ENCODE measurements around the gene ODAD3. TPM values are rescaled to one million over a fixed set of nuclear protein-coding genes. Genes with fewer than 3 reads are reported as not detected.

ODAD3 gene
- total and polyA plus RNA-seq, 2 of the 13 experiments (the other 11 are each of a cell fraction or from before 2014, with no cell fraction given), result 0.04 to 0.08 TPM

DNA sequence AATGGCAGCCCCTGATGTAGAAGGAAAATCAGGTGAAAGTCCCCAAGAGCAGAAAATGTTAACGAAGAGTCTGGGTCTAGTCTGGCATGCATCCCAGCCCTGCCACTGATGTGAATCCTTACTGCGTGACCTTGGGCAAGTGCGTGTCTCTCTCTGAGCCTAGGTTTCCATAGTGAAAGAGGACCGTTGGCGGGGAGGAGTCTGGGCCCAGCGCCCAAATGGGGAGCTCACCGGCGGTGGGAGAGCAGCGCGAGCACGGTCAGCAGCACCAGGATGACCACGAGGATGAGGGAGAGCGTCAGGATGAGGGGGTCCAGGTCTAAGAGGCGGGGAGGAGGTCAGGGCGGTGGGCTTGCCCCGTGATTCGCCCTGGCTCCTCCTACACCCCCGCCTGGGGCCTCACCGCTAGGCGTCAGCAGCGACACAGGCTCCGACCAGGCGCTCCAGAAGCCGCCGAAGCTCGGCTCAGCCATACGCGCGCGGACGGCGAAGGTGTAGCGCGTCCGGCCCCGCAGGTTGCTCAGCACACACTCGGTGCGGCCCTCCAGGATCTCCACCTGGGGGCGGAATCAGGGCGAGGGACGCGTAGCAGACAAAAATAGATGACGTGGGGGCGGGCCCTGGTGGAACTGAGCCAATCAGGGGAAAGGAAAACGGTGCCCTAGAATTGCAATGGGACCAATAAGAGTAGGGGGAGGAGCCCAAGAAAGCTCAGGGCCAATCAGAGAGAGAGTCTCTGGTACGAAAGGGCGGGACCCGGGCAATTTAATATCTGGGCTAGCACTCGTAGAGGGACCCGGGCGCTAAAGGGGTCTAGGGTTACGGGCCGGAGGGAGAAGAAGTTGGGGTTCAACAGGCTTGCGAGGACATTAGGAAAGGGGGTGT lies 54.0 kb downstream of the ODAD3 start (continued):
- TF ChIP-seq ZNF772 (CRISPR knock-in tag; IDR thresholded peaks at IDR 0.05), result 0 out of 2 replicates have a peak, but pooled peaks have one; percentile 38
- TF ChIP-seq ZMYM4 (CRISPR knock-in tag; IDR thresholded peaks at IDR 0.05), result peak; percentile 86
- TF ChIP-seq HNRNPUL1 (IDR thresholded peaks at IDR 0.05; ENCODE audit: low read depth, low read length), result no peak
- TF ChIP-seq ZNF883 (CRISPR knock-in tag; IDR thresholded peaks at IDR 0.05; ENCODE audit: not compliant biosample characterization), result peak; percentile 83
- TF ChIP-seq ZNF224 (CRISPR knock-in tag; IDR thresholded peaks at IDR 0.05), result 0 out of 2 replicates have a peak, but pooled peaks have one; percentile 68
- TF ChIP-seq DNMT1 (CRISPR knock-in tag; IDR thresholded peaks at IDR 0.05), result peak; percentile 69; the same call in 1 of the 2 replicates
- peak; percentile 64 for TF ChIP-seq ELF3 (CRISPR knock-in tag; IDR thresholded peaks at IDR 0.05)
- peak; percentile 37 for TF ChIP-seq FOXO1 (CRISPR knock-in tag; IDR thresholded peaks at IDR 0.05)
- TF ChIP-seq NFYB (CRISPR knock-in tag; IDR thresholded peaks at IDR 0.05), result peak; percentile 93
- TF ChIP-seq, protein P1, sequence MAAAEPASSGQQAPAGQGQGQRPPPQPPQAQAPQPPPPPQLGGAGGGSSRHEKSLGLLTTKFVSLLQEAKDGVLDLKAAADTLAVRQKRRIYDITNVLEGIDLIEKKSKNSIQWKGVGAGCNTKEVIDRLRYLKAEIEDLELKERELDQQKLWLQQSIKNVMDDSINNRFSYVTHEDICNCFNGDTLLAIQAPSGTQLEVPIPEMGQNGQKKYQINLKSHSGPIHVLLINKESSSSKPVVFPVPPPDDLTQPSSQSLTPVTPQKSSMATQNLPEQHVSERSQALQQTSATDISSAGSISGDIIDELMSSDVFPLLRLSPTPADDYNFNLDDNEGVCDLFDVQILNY (CRISPR knock-in tag; conservative IDR thresholded peaks at IDR 0.05), result peak; percentile 83; the same call in 1 of the 2 replicates
- TF ChIP-seq ELF1 (CRISPR knock-in tag; IDR thresholded peaks at IDR 0.05), result peak; percentile 45; the same call in 1 of the 2 replicates
- TF ChIP-seq, protein P2, sequence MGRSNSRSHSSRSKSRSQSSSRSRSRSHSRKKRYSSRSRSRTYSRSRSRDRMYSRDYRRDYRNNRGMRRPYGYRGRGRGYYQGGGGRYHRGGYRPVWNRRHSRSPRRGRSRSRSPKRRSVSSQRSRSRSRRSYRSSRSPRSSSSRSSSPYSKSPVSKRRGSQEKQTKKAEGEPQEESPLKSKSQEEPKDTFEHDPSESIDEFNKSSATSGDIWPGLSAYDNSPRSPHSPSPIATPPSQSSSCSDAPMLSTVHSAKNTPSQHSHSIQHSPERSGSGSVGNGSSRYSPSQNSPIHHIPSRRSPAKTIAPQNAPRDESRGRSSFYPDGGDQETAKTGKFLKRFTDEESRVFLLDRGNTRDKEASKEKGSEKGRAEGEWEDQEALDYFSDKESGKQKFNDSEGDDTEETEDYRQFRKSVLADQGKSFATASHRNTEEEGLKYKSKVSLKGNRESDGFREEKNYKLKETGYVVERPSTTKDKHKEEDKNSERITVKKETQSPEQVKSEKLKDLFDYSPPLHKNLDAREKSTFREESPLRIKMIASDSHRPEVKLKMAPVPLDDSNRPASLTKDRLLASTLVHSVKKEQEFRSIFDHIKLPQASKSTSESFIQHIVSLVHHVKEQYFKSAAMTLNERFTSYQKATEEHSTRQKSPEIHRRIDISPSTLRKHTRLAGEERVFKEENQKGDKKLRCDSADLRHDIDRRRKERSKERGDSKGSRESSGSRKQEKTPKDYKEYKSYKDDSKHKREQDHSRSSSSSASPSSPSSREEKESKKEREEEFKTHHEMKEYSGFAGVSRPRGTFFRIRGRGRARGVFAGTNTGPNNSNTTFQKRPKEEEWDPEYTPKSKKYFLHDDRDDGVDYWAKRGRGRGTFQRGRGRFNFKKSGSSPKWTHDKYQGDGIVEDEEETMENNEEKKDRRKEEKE (IDR thresholded peaks at IDR 0.05), result no peak
- 0 out of 2 replicates have a peak, but pooled peaks have one; percentile 23 for TF ChIP-seq ZNF292 (CRISPR knock-in tag; IDR thresholded peaks at IDR 0.05; ENCODE audit: borderline replicate concordance, low read depth)
- no peak for TF ChIP-seq ZZZ3 (CRISPR knock-in tag; IDR thresholded peaks at IDR 0.05; ENCODE audit: borderline replicate concordance)
- peak; percentile 74; the same call in 1 of the 2 replicates for TF ChIP-seq KLF11 (CRISPR knock-in tag; IDR thresholded peaks at IDR 0.05)
- TF ChIP-seq, protein P3, sequence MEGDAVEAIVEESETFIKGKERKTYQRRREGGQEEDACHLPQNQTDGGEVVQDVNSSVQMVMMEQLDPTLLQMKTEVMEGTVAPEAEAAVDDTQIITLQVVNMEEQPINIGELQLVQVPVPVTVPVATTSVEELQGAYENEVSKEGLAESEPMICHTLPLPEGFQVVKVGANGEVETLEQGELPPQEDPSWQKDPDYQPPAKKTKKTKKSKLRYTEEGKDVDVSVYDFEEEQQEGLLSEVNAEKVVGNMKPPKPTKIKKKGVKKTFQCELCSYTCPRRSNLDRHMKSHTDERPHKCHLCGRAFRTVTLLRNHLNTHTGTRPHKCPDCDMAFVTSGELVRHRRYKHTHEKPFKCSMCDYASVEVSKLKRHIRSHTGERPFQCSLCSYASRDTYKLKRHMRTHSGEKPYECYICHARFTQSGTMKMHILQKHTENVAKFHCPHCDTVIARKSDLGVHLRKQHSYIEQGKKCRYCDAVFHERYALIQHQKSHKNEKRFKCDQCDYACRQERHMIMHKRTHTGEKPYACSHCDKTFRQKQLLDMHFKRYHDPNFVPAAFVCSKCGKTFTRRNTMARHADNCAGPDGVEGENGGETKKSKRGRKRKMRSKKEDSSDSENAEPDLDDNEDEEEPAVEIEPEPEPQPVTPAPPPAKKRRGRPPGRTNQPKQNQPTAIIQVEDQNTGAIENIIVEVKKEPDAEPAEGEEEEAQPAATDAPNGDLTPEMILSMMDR (CRISPR knock-in tag; IDR thresholded peaks at IDR 0.05), result peak; percentile 95
- TF ChIP-seq KLF15 (CRISPR knock-in tag; IDR thresholded peaks at IDR 0.05; ENCODE audit: borderline replicate concordance), result no peak
- TF ChIP-seq, protein P4, sequence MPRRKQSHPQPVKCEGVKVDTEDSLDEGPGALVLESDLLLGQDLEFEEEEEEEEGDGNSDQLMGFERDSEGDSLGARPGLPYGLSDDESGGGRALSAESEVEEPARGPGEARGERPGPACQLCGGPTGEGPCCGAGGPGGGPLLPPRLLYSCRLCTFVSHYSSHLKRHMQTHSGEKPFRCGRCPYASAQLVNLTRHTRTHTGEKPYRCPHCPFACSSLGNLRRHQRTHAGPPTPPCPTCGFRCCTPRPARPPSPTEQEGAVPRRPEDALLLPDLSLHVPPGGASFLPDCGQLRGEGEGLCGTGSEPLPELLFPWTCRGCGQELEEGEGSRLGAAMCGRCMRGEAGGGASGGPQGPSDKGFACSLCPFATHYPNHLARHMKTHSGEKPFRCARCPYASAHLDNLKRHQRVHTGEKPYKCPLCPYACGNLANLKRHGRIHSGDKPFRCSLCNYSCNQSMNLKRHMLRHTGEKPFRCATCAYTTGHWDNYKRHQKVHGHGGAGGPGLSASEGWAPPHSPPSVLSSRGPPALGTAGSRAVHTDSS (CRISPR knock-in tag; conservative IDR thresholded peaks at IDR 0.05), result no peak
- no peak for TF ChIP-seq ZNF367 (CRISPR knock-in tag; IDR thresholded peaks at IDR 0.05; ENCODE audit: borderline replicate concordance)
- no peak for TF ChIP-seq KDM1A (CRISPR knock-in tag; IDR thresholded peaks at IDR 0.05)
- TF ChIP-seq PHF21A (CRISPR knock-in tag; IDR thresholded peaks at IDR 0.05), result peak; percentile 94
